Endodermal cell (in vitro differentiated cells): Measurements from ENCODE around the gene ATRNL1. TPM values are rescaled to one million over a fixed set of nuclear protein-coding genes. Genes with fewer than 3 reads are reported as not detected.

ENCODE experiments used
- DNase-seq: peaks from one replicate; pipeline ENCODE4 v3.0.0-alpha.2; 2017
- H3K27ac ChIP-seq: 2 replicates; pipeline ENCODE4 v1.5.1; 2013; ENCODE audit warnings: mild to moderate bottlenecking, low read depth, low read length, moderate library complexity
- H3K27me3 ChIP-seq: 2 replicates; pipeline ENCODE4 v1.6.1; 2013; ENCODE audit warnings: mild to moderate bottlenecking, low read length, moderate library complexity; ENCODE audit not compliant: insufficient read depth, control insufficient read depth, poor library complexity, severe bottlenecking
- H3K36me3 ChIP-seq: 2 replicates; pipeline ENCODE4 v1.7.0; 2013; ENCODE audit warnings: mild to moderate bottlenecking, low read length, moderate library complexity; ENCODE audit not compliant: control insufficient read depth, insufficient read depth
- H3K4me1 ChIP-seq: one replicate; pipeline ENCODE4 v1.7.0; 2013; ENCODE audit warnings: low read length; ENCODE audit not compliant: control insufficient read depth, insufficient read depth
- H3K4me3 ChIP-seq: 2 replicates; pipeline ENCODE4 v1.5.1; 2013; ENCODE audit warnings: mild to moderate bottlenecking, low read length, moderate library complexity
- H3K9ac ChIP-seq: 2 replicates; pipeline ENCODE4 v1.6.1; 2013; ENCODE audit warnings: mild to moderate bottlenecking, low read length, moderate library complexity; ENCODE audit not compliant: poor library complexity, severe bottlenecking; ENCODE audit errors: extremely low read depth
- H3K9me3 ChIP-seq: 2 replicates; pipeline ENCODE4 v1.6.1; 2013; ENCODE audit warnings: mild to moderate bottlenecking, low read length, moderate library complexity; ENCODE audit not compliant: control insufficient read depth
- H3K27ac Mint-ChIP-seq: 2 replicates; pipeline ENCODE4 v1.8.0; 2020; ENCODE audit warnings: mixed read lengths
- H3K27me3 Mint-ChIP-seq: 2 replicates; pipeline ENCODE4 v1.8.0; 2021; ENCODE audit warnings: mild to moderate bottlenecking, mixed read lengths; ENCODE audit not compliant: insufficient read depth
- H3K36me3 Mint-ChIP-seq: 2 replicates; pipeline ENCODE4 v1.8.0; 2020; ENCODE audit warnings: low read depth, mixed read lengths
- H3K4me1 Mint-ChIP-seq: 2 replicates; pipeline ENCODE4 v1.8.0; 2020; ENCODE audit warnings: mixed read lengths
- H3K4me3 Mint-ChIP-seq: 2 replicates; pipeline ENCODE4 v1.8.0; 2020; ENCODE audit warnings: mild to moderate bottlenecking, moderate library complexity, mixed read lengths
- H3K9me3 Mint-ChIP-seq: 2 replicates; pipeline ENCODE4 v1.8.0; 2020; ENCODE audit warnings: mild to moderate bottlenecking, mixed read lengths
- WGBS, 2 experiments: methylation state at CpG; one replicate each; pipeline versions ENCODE4 v1.1.5 to v1.1.7; 2013; ENCODE audit warnings: missing lambda C conversion rate in 2 of 2, mixed read lengths in 1 of 2; ENCODE audit not compliant: insufficient coverage in 1 of 2, insufficient read length in 1 of 2; 5-methylcytosine and 5-hydroxymethylcytosine counted together
- total RNA-seq, 2 donors: library from RNA; stranded (reverse); fragmentation: NEBNext Ultra II Directional in 1 of 2; extraction: Animal tissue kit (Norgen Biotek cat#: 25700) in 1 of 2; gene quantifications; 2 replicates in 1 of 2; 3 replicates in 1 of 2; pipeline ENCODE4 v1.2.1, GENCODE V29; 2021
- TF ChIP-seq, protein P1 (sequence below): fragments of 200-600 bp; sonication (generic); conservative IDR thresholded peaks from 2 replicates; pipeline ENCODE4 v1.5.0; 2021; ENCODE audit warnings: antibody characterized with exemption, mild to moderate bottlenecking

ATRNL1 gene
- total RNA-seq, 2 donors from 2014 or later = 8.0 to 9.0 TPM

DNA sequence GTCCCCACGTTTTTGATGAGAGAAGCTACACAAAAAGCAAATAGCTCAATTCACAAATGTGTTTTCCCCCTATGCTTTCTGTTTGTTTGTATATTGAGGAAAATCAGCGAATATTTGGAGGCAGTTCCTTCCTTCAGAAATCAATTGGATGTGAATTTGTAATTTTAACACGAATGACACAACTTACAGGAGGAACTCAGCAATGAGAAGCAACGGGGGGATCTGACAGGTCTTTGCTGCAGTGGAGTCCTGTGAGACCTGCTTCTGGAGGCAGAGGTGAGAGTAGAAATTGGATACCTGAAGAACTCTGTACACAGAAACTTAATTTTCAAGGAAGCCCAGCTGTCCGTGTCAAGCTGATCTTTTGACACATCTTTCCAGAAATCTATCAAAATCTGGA, 809.4 kb downstream of the ATRNL1 start:
- Histone ChIP-seq H3K27me3 (no peaks in the 10 kb centered on the region), H3K36me3 (no peaks in the 10 kb centered on the region), H3K4me1 (no peaks in the 10 kb centered on the region), H3K9ac (no peak overlapping the region), H3K4me3 (no peak overlapping the region), H3K27ac (no peak overlapping the region), H3K9me3 (no peaks in the 10 kb centered on the region)
- TF ChIP-seq, protein P1, sequence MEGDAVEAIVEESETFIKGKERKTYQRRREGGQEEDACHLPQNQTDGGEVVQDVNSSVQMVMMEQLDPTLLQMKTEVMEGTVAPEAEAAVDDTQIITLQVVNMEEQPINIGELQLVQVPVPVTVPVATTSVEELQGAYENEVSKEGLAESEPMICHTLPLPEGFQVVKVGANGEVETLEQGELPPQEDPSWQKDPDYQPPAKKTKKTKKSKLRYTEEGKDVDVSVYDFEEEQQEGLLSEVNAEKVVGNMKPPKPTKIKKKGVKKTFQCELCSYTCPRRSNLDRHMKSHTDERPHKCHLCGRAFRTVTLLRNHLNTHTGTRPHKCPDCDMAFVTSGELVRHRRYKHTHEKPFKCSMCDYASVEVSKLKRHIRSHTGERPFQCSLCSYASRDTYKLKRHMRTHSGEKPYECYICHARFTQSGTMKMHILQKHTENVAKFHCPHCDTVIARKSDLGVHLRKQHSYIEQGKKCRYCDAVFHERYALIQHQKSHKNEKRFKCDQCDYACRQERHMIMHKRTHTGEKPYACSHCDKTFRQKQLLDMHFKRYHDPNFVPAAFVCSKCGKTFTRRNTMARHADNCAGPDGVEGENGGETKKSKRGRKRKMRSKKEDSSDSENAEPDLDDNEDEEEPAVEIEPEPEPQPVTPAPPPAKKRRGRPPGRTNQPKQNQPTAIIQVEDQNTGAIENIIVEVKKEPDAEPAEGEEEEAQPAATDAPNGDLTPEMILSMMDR = no peak
- WGBS, 2 experiments = 78 to 80% methylated on average over 3 to 5 of the region's 5 CpGs
- Mint-ChIP-seq H3K36me3 (no peaks in the 10 kb centered on the region), H3K9me3 (peaks cover 4% of the 10 kb centered on the region), H3K27ac (no peak overlapping the region), H3K4me3 (no peak overlapping the region), H3K4me1 (peaks cover 9% of the 10 kb centered on the region), H3K27me3 (no peaks in the 10 kb centered on the region)
- no peak for DNase-seq

DNA sequence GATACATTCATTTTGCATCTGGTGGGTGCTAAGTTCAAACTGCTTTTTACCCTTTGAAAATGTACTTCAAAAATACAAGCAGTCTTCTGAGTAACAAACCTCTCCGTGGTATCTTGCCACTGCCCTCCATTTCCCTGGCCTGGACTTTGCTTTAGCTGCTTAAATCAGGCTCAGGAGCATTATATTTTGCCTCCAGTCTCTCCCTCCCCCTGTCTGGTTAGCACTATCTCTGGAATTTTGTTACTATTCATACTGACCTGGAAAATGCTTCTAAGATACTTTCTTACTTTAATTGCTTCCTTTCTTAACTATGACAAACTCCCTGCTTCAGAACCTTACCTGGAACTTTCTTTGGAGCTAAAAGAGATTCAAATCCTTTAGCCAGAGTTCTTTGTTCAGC, 810.0 kb downstream of the ATRNL1 start:
- Histone ChIP-seq H3K27me3 (no peaks in the 10 kb centered on the region), H3K27ac (no peak overlapping the region), H3K9me3 (no peaks in the 10 kb centered on the region), H3K4me1 (no peaks in the 10 kb centered on the region), H3K36me3 (no peaks in the 10 kb centered on the region), H3K4me3 (no peak overlapping the region), H3K9ac (no peak overlapping the region)
- H3K9me3 Mint-ChIP-seq = peaks cover 4% of the 10 kb centered on the region
- no peaks in the 10 kb centered on the region for H3K27me3 Mint-ChIP-seq
- peaks cover 9% of the 10 kb centered on the region for H3K4me1 Mint-ChIP-seq
- H3K36me3 Mint-ChIP-seq = no peaks in the 10 kb centered on the region
- DNase-seq = no peak
- 92 to 94% methylated on average over 1 of the region's 1 CpG for WGBS, 2 experiments
- H3K27ac Mint-ChIP-seq = no peak overlapping the region
- TF ChIP-seq, protein P1 = no peak
- H3K4me3 Mint-ChIP-seq = no peak overlapping the region

DNA sequence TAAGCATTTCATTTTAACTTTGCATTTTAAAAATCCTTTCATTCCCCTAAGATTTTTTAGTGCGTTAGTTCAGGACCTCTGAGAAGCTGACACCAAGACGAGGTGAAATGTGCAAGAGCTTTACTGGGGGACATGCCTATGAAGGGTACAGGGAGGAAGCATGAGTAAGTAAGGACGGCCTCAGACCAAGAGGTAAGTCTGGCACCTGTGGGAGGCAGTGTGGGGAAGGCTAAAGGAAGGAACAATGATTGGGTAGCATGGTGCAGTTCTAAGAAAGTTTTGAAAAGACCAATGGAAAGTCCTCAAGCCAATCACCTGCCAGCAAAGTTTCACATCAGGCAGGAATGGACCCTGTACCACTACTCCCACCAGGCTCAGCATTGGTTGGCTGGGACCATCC, 810.7 kb downstream of the ATRNL1 start:
- H3K4me1 Mint-ChIP-seq = peaks cover 13% of the 10 kb centered on the region
- DNase-seq = no peak
- no peaks in the 10 kb centered on the region for H3K27me3 Mint-ChIP-seq
- H3K9me3 Mint-ChIP-seq = peaks cover 4% of the 10 kb centered on the region
- no peak overlapping the region for H3K27ac Mint-ChIP-seq
- H3K4me3 Mint-ChIP-seq = no peak overlapping the region
- H3K9me3 ChIP-seq = no peaks in the 10 kb centered on the region
- WGBS, 2 experiments = 86 to 100% methylated on average over 2 to 3 of the region's 3 CpGs
- no peak overlapping the region for H3K27ac ChIP-seq
- no peak overlapping the region for H3K4me3 ChIP-seq
- TF ChIP-seq, protein P1 = peak; percentile 32
- no peaks in the 10 kb centered on the region for H3K36me3 ChIP-seq
- no peaks in the 10 kb centered on the region for H3K36me3 Mint-ChIP-seq
- H3K4me1 ChIP-seq = no peaks in the 10 kb centered on the region
- H3K9ac ChIP-seq = no peak overlapping the region
- H3K27me3 ChIP-seq = no peaks in the 10 kb centered on the region
